H1 (cell line): ENCODE measurements around the gene EPN3. TPM values are rescaled to one million over a fixed set of nuclear protein-coding genes. Genes with fewer than 3 reads are reported as not detected.

Experiments used
- CTCF ChIA-PET: fragments of 300-600 bp; sonication (Branson Sonifier 250); formaldehyde crosslinking; loops from one replicate; lab custom pipeline; 2021; ENCODE audit not compliant: partially characterized antibody; lab: Charles Lee
- POLR2A ChIA-PET: fragments of 300-600 bp; sonication (Branson Sonifier 250); formaldehyde crosslinking; loops from one replicate; lab custom pipeline; 2021; ENCODE audit warnings: inconsistent platforms; ENCODE audit not compliant: partially characterized antibody; lab: Charles Lee
- DNase-seq, 2 experiments: peaks; one replicate each; pipeline versions ENCODE4 v3.0.0 to v3.0.0-alpha.2; 2010 to 2022; ENCODE audit warnings: low spot score in 2 of 2, low read depth in 1 of 2, mixed read lengths in 1 of 2
- FAIRE-seq: peaks from 2 replicates; lab custom pipeline; 2011; peaks lifted over from hg19 to GRCh38; lab: Jason Lieb, UNC
- H2AFZ ChIP-seq: 2 replicates; pipeline ENCODE4 v1.8.1; 2012; ENCODE audit warnings: low read length, inconsistent platforms
- H2AK5ac ChIP-seq: 2 replicates; pipeline ENCODE4 v1.6.1; 2013; ENCODE audit warnings: low read depth, low read length
- H2BK120ac ChIP-seq: replicated peaks from 2 replicates; pipeline ENCODE3; 2013; ENCODE audit warnings: low read depth, low read length, inconsistent platforms
- H2BK12ac ChIP-seq: 2 replicates; pipeline ENCODE4 v1.6.1; 2013; ENCODE audit warnings: low read depth, low read length
- H2BK15ac ChIP-seq: 2 replicates; pipeline ENCODE4 v1.6.1; 2013; ENCODE audit warnings: low read length
- H2BK20ac ChIP-seq: 2 replicates; pipeline ENCODE4 v1.6.1; 2013; ENCODE audit warnings: low read length
- H2BK5ac ChIP-seq: 2 replicates; pipeline ENCODE4 v1.6.1; 2013; ENCODE audit warnings: low read depth, low read length
- H3K14ac ChIP-seq: 2 replicates; pipeline ENCODE4 v1.6.1; 2013; ENCODE audit warnings: inconsistent platforms; ENCODE audit not compliant: insufficient read length
- H3K18ac ChIP-seq: 2 replicates; pipeline ENCODE4 v1.6.1; 2013; ENCODE audit warnings: low read length; ENCODE audit errors: extremely low read depth
- H3K23ac ChIP-seq: 2 replicates; pipeline ENCODE4 v1.6.1; 2013; ENCODE audit warnings: inconsistent platforms; ENCODE audit not compliant: insufficient read length
- H3K23me2 ChIP-seq: 2 replicates; pipeline ENCODE4 v1.6.1; 2013; ENCODE audit warnings: low read depth, low read length
- H3K27ac ChIP-seq: 2 replicates; pipeline ENCODE4 v1.6.1; 2011; ENCODE audit warnings: low read depth, low read length, inconsistent platforms
- H3K27me3 ChIP-seq, 4 experiments: replicated peaks in 1 of 4; 1 replicate in 1 of 4; 2 replicates in 3 of 4; pipeline versions ENCODE4 v1.6.1 to v1.8.1; 2011 to 2013; ENCODE audit warnings: low read length in 3 of 4, mild to moderate bottlenecking in 3 of 4, inconsistent platforms in 2 of 4, mixed read lengths in 2 of 4, moderate library complexity in 1 of 4; ENCODE audit not compliant: control insufficient read depth in 3 of 4, insufficient read depth in 3 of 4; ENCODE audit errors: extremely low read depth in 1 of 4
- H3K36me3 ChIP-seq, 4 experiments: 2 replicates each; pipeline versions ENCODE4 v1.6.1 to v1.8.1; 2011 to 2013; ENCODE audit warnings: mild to moderate bottlenecking in 4 of 4, low read length in 3 of 4, moderate library complexity in 2 of 4, control low read depth in 1 of 4, inconsistent platforms in 1 of 4; ENCODE audit not compliant: insufficient read depth in 4 of 4, control insufficient read depth in 2 of 4
- H3K4ac ChIP-seq: replicated peaks from 2 replicates; pipeline ENCODE3; 2013; ENCODE audit warnings: low read length, low read depth, mixed read lengths, inconsistent platforms; ENCODE audit not compliant: insufficient read length
- H3K4me1 ChIP-seq, 4 experiments: replicated peaks in 1 of 4; 1 replicate in 1 of 4; 2 replicates in 3 of 4; pipeline versions ENCODE4 v1.6.1 to v1.8.1; 2011 to 2013; ENCODE audit warnings: low read length in 3 of 4, inconsistent platforms in 2 of 4, mixed read lengths in 1 of 4; ENCODE audit not compliant: insufficient read depth in 4 of 4, control insufficient read depth in 3 of 4
- H3K4me2 ChIP-seq, 2 experiments: 2 replicates each; pipeline versions ENCODE4 v1.6.1 to v1.8.1; 2011 to 2013; ENCODE audit warnings: low read depth in 2 of 2, low read length in 2 of 2, control low read depth in 1 of 2, inconsistent platforms in 1 of 2, mild to moderate bottlenecking in 1 of 2; ENCODE audit not compliant: insufficient read depth in 1 of 2
- H3K4me3 ChIP-seq, 4 experiments: fragments of 200-600, 300-600 bp in 1 of 4; sonication (generic), shearing (Covaris generic), sonication (Bioruptor Twin) in 1 of 4; 2 replicates each; pipeline versions ENCODE4 v1.5.1 to v1.8.1; 2011 to 2016; ENCODE audit warnings: low read length in 4 of 4, low read depth in 3 of 4, control low read depth in 2 of 4, inconsistent platforms in 2 of 4, mild to moderate bottlenecking in 2 of 4, mixed read lengths in 1 of 4, moderate library complexity in 1 of 4; ENCODE audit not compliant: insufficient read depth in 2 of 4; ENCODE audit errors: extremely low read depth in 1 of 4
- H3K56ac ChIP-seq: replicated peaks from 2 replicates; pipeline ENCODE3; 2013; ENCODE audit warnings: low read depth, mild to moderate bottlenecking, mixed read lengths, low read length, inconsistent platforms; ENCODE audit not compliant: insufficient read length
- H3K79me1 ChIP-seq: 2 replicates; pipeline ENCODE4 v1.6.1; 2013; ENCODE audit warnings: low read depth, low read length, control low read depth
- H3K79me2 ChIP-seq, 2 experiments: 2 replicates each; pipeline versions ENCODE4 v1.6.1 to v1.8.1; 2012 to 2013; ENCODE audit warnings: low read length in 2 of 2, mild to moderate bottlenecking in 2 of 2, inconsistent platforms in 1 of 2; ENCODE audit not compliant: insufficient read depth in 2 of 2, control insufficient read depth in 1 of 2
- H3K9ac ChIP-seq, 4 experiments: replicated peaks in 1 of 4; 1 replicate in 1 of 4; 2 replicates in 3 of 4; pipeline versions ENCODE4 v1.6.1 to v1.8.1; 2011 to 2013; ENCODE audit warnings: low read depth in 3 of 4, low read length in 3 of 4, control low read depth in 2 of 4, mild to moderate bottlenecking in 2 of 4, moderate library complexity in 2 of 4, inconsistent platforms in 1 of 4; ENCODE audit errors: extremely low read depth in 1 of 4
- H3K9me3 ChIP-seq, 2 experiments: 2 replicates each; pipeline versions ENCODE4 v1.6.1 to v1.8.1; 2012 to 2013; ENCODE audit warnings: mild to moderate bottlenecking in 2 of 2, moderate library complexity in 2 of 2, control low read depth in 1 of 2, inconsistent platforms in 1 of 2, low read depth in 1 of 2, low read length in 1 of 2, mixed read lengths in 1 of 2; ENCODE audit not compliant: insufficient read depth in 2 of 2
- H4K20me1 ChIP-seq, 2 experiments: replicated peaks in 1 of 2; 2 replicates each; pipeline versions ENCODE3 to v1.8.1; 2011 to 2013; ENCODE audit warnings: inconsistent platforms in 2 of 2, low read length in 2 of 2, mild to moderate bottlenecking in 1 of 2; ENCODE audit not compliant: insufficient read depth in 2 of 2, control insufficient read depth in 1 of 2
- H4K5ac ChIP-seq: 2 replicates; pipeline ENCODE4 v1.6.1; 2013; ENCODE audit warnings: low read length, low read depth, mixed read lengths, inconsistent platforms; ENCODE audit not compliant: insufficient read length
- H4K8ac ChIP-seq: 2 replicates; pipeline ENCODE4 v1.8.0; 2013; ENCODE audit warnings: mild to moderate bottlenecking, moderate library complexity, low read length, inconsistent platforms; ENCODE audit not compliant: insufficient read depth; ENCODE audit errors: extremely low read depth
- H4K91ac ChIP-seq: replicated peaks from 2 replicates; pipeline ENCODE3; 2013; ENCODE audit warnings: low read length, mixed read lengths, inconsistent platforms; ENCODE audit not compliant: insufficient read length
- ATF3 ChIP-seq: IDR thresholded peaks from 2 replicates; pipeline ENCODE4 v1.6.1; 2011; ENCODE audit warnings: low read depth, mild to moderate bottlenecking, low read length; ENCODE audit not compliant: insufficient read depth
- CBX5 ChIP-seq: fragments of 300-800, 300-1000 bp; sonication (generic); IDR thresholded peaks from 2 replicates; pipeline ENCODE4 v1.7.1; 2016; ENCODE audit warnings: antibody characterized with exemption, low read length, low read depth
- CHD1 ChIP-seq: IDR thresholded peaks from 2 replicates; pipeline ENCODE4 v1.6.1; 2012; ENCODE audit warnings: low read depth, low read length, improper control_type of control experiment
- CTCF ChIP-seq, 3 experiments: IDR thresholded peaks; 1 replicate in 2 of 3; 2 replicates in 1 of 3; pipeline versions ENCODE4 v1.5.1 to v1.6.1; 2011; ENCODE audit warnings: low read length in 3 of 3, mild to moderate bottlenecking in 3 of 3, inconsistent platforms in 2 of 3, low read depth in 1 of 3, moderate library complexity in 1 of 3; ENCODE audit not compliant: insufficient read depth in 1 of 3; ENCODE audit errors: control extremely low read depth in 1 of 3
- EP300 ChIP-seq, 2 experiments: IDR thresholded peaks; 1 replicate in 1 of 2; 2 replicates in 1 of 2; pipeline ENCODE4 v1.6.1; 2011 to 2012; ENCODE audit warnings: low read depth in 2 of 2, low read length in 2 of 2, mild to moderate bottlenecking in 2 of 2, borderline replicate concordance in 1 of 2, inconsistent platforms in 1 of 2, moderate library complexity in 1 of 2
- GABPA ChIP-seq: IDR thresholded peaks from 2 replicates; pipeline ENCODE4 v1.6.1; 2011; ENCODE audit warnings: mild to moderate bottlenecking, low read length, moderate library complexity, borderline replicate concordance; ENCODE audit not compliant: insufficient read depth
- HDAC6 ChIP-seq: IDR thresholded peaks from one replicate; pipeline ENCODE4 v1.7.1; 2012; ENCODE audit warnings: low read depth, mild to moderate bottlenecking, inconsistent platforms, low read length, moderate library complexity
- NRF1 ChIP-seq: IDR thresholded peaks from 2 replicates; pipeline ENCODE4 v1.6.1; 2011; ENCODE audit warnings: mild to moderate bottlenecking, low read depth, low read length, improper control_type of control experiment
- SP2 ChIP-seq: IDR thresholded peaks from 2 replicates; pipeline ENCODE4 v1.6.1; 2012; ENCODE audit warnings: mild to moderate bottlenecking, low read length, inconsistent platforms
- WGBS, 2 experiments: shearing (Covaris generic) in 1 of 2; methylation state at CpG; one replicate each; pipeline versions ENCODE4 v1.1.6 to v1.1.7; 2013 to 2015; ENCODE audit warnings: low lambda C conversion rate in 2 of 2, mixed read lengths in 2 of 2, inconsistent platforms in 1 of 2, low coverage in 1 of 2, missing lambda C conversion rate in 1 of 2; ENCODE audit not compliant: insufficient replicate concordance in 2 of 2, insufficient coverage in 1 of 2, insufficient read length in 1 of 2; ENCODE audit errors: extremely low coverage in 1 of 2, missing lambda C conversion rate in 1 of 2; 5-methylcytosine and 5-hydroxymethylcytosine counted together
- polyA plus RNA-seq, 7 experiments: library from polyadenylated mRNA; depleted of rRNA in 3 of 7; stranded (reverse) in 5 of 7; unstranded in 2 of 7; fragments of >200 nt in 5 of 7; fragments of 200-250 nt in 2 of 7; gene quantifications; 1 replicate in 5 of 7; 2 replicates in 1 of 7; 4 replicates in 1 of 7; pipeline versions ENCODE4 v1.2.1 to v1.2.3, GENCODE V29; 2011 to 2013; ENCODE audit warnings: missing spikeins in 2 of 7, mixed read lengths in 2 of 7
- total RNA-seq: library from RNA; stranded (reverse); fragmentation: NEBNext Ultra II Directional; extraction: Animal tissue kit (Norgen Biotek cat#: 25700); gene quantifications from 2 replicates; pipeline ENCODE4 v1.2.1, GENCODE V29; 2021

The EPN3 gene
- total and polyA plus RNA-seq, 2 of the 8 experiments (the other 6 are each of a cell fraction or from before 2014, with no cell fraction given), result 6.7 to 7.9 TPM

- Histone ChIP-seq H3K79me1 (no peaks in the 10 kb centered on the region), H3K9me3 (no peaks in the 10 kb centered on the region), H3K4me2 (peak overlapping the region; percentile 62 to 63; a peak in 3 of 4 replicates), H3K23ac (no peak overlapping the region), H3K9ac (no peak overlapping the region), H2AK5ac (no peak overlapping the region), H2BK120ac (no peak overlapping the region), H4K20me1 (peaks cover 7 to 9% of the 10 kb centered on the region in 2 experiments), H2BK20ac (no peak overlapping the region), H3K79me2 (no peaks in the 10 kb centered on the region), H3K27ac (no peak overlapping the region), H2BK15ac (no peak overlapping the region), H2BK12ac (no peak overlapping the region), H3K4me1 (peaks cover 0 to 28% (median 18%) of the 10 kb centered on the region in 4 experiments; a peak in 6 of 7 replicates), H3K14ac (no peak overlapping the region), H3K23me2 (peaks cover 7% of the 10 kb centered on the region; the same call in 1 of the 2 replicates), H4K8ac (no peak overlapping the region), H3K36me3 (no peaks in the 10 kb centered on the region), H3K4ac (no peak overlapping the region), H3K4me3 (peak overlapping the region in 2 of 4 experiments; percentile 0 to 44; a peak in 2 of 8 replicates), H3K56ac (no peak overlapping the region), H4K5ac (no peak overlapping the region), H3K27me3 (peaks cover 27 to 58% (median 54%) of the 10 kb centered on the region in 4 experiments), H3K18ac (no peak overlapping the region), H2AFZ (no peak overlapping the region), H4K91ac (no peak overlapping the region), H2BK5ac (no peak overlapping the region)
- CTCF ChIA-PET, result interaction anchor here (1.4 to 7.2 kb wide), 5 partner anchors 14 to 66 kb away, joined by 3 to 89 read pairs (median 22); no protein-coding TSS in a partner anchor
- FAIRE-seq (no peak), DNase-seq (no peak)
- POLR2A ChIA-PET, result interaction anchor here (1.0 to 1.9 kb wide), 4 partner anchors 8 to 95 kb away, joined by 3 to 6 read pairs (median 4); no protein-coding TSS in a partner anchor
- WGBS, 2 experiments, result 47% methylated on average over 12 of the region's 19 CpGs; no CpG with 5 or more reads in 1 of the 2 experiments
- TF ChIP-seq CBX5 (no peak), SP2 (no peak), EP300 (IDR thresholded peaks at IDR 0.05; ENCODE audit: borderline replicate concordance in 1 of 2, low read depth in 2 of 2, low read length in 2 of 2) (no peak), CTCF (IDR thresholded peaks at IDR 0.05; ENCODE audit: control extremely low read depth in 1 of 3, insufficient read depth in 1 of 3, low read depth in 1 of 3, low read length in 3 of 3) (no peak), GABPA (no peak), NRF1 (no peak), HDAC6 (no peak), ATF3 (no peak), CHD1 (no peak)
Measured at GRCh38 chr17:50564916-50565315, 32.4 kb downstream of the EPN3 start.
